Breast epithelium (tissue), 3 donors: ENCODE measurements around the gene HAGH.

Experiments used
- POLR2A ChIP-seq: fragments of 450-650 bp; IDR thresholded peaks from one replicate; pipeline ENCODE4 v1.6.1; 2016; ENCODE audit warnings: antibody characterized with exemption, mild to moderate bottlenecking, moderate library complexity
- POLR2AphosphoS5 ChIP-seq, 3 donors: sonication (generic); formaldehyde crosslinking; IDR thresholded peaks; one replicate each; pipeline ENCODE4 v1.6.1; 2017; ENCODE audit warnings: antibody characterized with exemption in 3 of 3
- TF ChIP-seq, protein P1 (sequence below), 3 donors: fragments of 450-650 bp; IDR thresholded peaks; one replicate each; pipeline ENCODE4 v1.5.1; 2016 to 2017; ENCODE audit warnings: antibody characterized with exemption in 3 of 3, mild to moderate bottlenecking in 3 of 3, moderate library complexity in 3 of 3

DNA sequence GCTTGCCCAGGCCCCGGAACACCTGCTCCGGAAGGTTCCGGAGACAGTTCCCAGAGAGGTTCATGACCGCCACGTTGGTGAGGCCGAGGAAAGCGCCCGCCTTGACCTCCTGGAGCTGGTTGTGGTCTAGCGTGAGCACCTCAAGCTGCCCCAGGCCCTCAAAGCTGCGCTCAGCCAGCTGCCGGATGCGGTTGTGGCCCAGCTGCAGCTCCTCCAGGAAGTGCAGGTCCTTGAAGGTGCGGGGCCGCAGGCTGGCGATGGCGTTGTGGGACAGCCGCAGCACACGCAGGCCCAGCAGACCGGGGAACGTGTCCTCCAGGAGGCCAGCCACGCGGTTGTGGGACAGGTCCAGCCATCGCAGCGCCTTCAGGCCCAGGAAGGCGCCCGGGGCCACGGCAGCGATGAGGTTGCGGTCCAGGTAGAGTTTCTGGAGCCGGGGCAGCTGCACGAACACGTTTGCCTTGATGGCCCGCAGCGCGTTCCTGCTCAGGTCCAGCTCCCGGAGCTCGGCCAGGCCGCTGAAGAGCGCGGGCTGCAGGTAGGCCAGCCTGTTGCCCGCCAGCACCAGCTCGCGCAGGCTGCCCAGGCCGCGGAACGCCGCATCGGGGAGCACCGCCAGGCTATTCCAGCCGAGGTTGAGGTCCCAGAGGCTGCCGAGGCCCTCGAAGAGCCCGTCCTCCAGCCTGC lies 35.2 kb downstream of the HAGH start:
- no peak for TF ChIP-seq POLR2A
- TF ChIP-seq POLR2AphosphoS5 (IDR thresholded peaks at IDR 0.05): no peak
- TF ChIP-seq, protein P1, sequence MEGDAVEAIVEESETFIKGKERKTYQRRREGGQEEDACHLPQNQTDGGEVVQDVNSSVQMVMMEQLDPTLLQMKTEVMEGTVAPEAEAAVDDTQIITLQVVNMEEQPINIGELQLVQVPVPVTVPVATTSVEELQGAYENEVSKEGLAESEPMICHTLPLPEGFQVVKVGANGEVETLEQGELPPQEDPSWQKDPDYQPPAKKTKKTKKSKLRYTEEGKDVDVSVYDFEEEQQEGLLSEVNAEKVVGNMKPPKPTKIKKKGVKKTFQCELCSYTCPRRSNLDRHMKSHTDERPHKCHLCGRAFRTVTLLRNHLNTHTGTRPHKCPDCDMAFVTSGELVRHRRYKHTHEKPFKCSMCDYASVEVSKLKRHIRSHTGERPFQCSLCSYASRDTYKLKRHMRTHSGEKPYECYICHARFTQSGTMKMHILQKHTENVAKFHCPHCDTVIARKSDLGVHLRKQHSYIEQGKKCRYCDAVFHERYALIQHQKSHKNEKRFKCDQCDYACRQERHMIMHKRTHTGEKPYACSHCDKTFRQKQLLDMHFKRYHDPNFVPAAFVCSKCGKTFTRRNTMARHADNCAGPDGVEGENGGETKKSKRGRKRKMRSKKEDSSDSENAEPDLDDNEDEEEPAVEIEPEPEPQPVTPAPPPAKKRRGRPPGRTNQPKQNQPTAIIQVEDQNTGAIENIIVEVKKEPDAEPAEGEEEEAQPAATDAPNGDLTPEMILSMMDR (IDR thresholded peaks at IDR 0.05): no peak
